HG02588 (cell line): ENCODE measurements around the gene C3AR1.

Source experiments
- ATAC-seq: cut with Tn5 transposase; IDR thresholded peaks from one replicate; pipeline ENCODE4 v1.9.1; 2021; ENCODE audit warnings: mild to moderate bottlenecking, moderate library complexity; ENCODE audit not compliant: unreplicated experiment

C3AR1 gene

DNA sequence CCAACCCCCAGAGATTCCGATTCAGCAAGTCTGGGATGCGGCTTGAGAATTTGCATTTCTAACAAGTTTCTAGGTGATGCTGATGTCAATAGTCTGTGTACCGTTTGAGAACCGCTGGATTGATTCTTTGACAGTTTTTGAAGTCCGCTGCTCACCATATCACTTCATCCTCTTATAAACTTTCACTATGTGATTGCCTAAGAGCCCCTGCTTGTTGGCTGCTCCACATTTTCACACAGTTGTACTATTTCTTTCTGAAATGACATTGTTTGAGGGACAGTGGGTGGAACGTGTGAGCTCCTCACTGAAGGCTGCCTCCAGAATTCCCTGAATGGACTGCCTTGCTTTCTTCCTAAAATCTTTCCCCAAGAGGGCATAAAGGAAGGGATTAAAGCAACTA lies 7.7 kb downstream of the C3AR1 start:
- no peak for ATAC-seq

DNA sequence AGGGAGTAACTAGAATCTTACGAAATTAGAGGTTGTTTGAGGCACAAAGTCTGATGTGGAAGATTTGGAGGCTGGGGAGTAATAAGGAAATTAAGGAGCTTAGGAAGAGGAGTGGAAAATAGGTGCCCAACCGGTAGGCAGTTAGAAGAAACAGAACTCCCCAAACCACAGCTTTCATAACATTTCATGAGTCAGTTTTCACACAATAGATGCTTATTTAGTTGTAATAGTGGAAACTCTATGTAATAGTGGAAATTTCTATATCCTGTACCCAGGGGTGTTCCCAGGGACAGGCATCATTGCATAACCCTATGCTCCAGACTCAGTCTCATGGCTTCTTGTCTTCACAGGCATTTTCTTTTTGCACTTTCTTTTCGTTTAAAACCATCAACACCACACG lies 8.3 kb downstream of the C3AR1 start:
- ATAC-seq, result no peak

DNA sequence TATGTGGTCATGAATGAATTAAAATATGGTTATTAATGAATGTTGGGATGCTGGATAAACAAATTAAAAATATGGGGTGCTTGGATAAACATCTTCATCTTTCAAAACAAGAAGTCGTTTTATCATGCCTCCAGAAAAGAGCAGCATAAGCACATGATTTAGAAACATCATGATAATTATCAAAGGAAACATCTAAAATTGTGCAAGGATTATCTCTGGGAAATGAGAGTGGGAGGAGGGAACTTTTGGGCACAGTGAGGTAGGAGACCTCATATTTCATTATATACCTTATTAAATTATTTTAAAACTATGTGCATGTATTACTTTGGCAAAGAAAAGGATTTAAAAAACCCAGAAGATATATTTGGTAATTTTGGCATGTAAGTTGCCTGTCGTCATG lies 8.9 kb downstream of the C3AR1 start:
- no peak for ATAC-seq

DNA sequence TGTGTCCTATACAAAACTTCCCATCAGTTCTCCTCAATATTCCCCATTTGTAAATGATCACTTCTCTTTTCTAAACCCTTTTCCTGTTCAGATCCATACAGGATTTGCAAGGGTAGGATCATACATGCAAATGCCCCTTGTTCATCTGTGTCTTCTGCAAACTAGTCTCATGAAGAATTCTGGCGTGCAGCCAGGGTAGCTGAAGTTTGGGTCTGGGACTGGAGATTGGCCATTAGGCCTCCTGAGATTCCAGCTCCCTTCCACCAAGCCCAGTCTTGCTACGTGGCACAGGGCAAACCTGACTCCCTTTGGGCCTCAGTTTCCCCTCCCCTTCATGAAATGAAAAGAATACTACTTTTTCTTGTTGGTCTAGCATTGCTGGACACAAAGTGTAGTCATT lies 11.3 kb downstream of the C3AR1 start:
- ATAC-seq, result no peak

DNA sequence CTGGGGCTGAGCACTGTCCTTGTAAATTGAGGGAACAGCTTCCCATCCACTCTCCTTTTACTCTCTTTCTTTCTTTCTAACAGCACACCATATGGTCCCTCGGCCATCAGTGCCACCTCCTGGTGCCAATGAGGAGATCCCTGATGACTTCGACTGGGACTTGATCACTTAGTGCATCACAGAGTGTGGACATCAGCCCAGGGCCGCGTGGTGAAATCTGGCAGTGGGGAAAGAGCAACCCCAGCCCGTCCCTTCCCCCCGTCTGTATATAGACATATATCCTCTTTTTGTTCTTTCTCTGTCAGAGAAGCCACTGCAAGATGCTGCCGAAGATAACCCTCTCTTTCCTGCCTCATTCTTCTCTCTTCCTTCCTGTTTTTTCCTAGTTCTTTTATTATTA lies 13.5 kb downstream of the C3AR1 start:
- no peak for ATAC-seq

DNA sequence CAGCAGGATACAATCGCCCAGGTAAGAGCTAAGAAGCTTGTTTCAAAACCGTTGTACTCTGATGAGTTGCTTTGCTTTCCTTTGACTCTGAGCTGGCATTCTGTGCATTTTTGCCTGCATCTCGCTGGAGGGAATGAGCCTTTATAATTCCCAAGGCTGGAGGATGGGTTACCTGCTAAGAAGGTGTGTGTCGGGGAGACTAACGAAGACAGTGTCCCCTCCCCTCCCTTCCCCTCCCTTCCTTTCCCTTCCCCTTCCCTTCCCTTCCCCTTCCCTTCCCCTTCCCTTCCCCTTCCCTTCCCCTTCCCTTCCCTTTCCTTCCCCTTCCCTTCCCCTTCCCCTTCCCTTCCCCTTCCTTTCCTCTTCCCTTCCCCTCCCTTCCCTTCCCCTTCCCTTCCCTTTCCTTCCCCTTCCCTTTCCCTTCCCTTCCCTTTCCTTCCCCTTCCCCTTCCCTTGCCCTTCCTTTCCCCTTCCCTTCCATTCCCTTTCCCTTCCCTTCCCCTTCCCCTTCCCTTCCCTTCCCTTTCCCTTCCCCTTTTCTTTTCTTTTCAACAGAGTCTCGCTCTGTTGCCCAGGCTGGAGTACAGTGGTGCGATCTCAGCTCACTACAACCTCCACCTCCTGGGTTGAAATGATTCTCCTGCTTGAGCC lies 15.4 kb downstream of the C3AR1 start:
- no peak for ATAC-seq

DNA sequence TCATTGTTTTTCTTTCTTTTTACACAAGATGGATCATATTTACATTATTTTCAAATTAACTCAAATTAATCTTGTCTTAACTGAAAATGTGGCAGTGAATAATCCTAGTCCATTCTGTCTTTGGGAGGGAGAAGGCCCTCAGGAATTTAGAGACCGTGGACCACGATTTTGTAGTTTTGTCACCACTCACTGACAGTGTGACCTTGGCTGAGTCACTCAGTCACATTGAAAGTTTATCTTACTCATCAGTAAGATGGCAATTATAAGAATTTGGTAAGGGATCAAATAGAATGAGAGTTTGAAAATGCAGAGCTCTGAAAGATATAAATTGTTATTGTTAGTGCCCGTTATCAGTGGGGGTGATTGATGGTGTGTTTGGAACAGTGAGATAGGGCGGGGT lies 17.3 kb downstream of the C3AR1 start:
- ATAC-seq, result no peak

DNA sequence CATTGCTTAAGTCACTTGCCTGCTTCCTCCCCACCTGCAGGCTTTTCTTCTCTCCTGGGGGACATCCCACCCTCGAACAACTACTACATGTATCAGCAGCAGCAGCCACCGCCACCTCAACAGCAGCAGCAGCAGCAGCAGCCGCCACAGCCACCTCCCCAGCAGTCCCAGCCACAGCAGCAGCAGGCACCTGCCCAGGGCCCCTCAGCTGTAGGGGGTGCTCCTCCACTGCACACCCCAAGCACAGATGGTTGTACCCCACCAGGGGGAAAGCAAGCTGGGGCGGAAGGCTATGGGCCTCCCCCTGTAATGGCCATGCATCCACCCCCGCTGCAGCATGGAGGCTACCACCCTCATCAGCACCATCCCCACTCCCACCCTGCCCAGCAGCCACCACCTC lies 18.3 kb downstream of the C3AR1 start:
- ATAC-seq, result no peak

DNA sequence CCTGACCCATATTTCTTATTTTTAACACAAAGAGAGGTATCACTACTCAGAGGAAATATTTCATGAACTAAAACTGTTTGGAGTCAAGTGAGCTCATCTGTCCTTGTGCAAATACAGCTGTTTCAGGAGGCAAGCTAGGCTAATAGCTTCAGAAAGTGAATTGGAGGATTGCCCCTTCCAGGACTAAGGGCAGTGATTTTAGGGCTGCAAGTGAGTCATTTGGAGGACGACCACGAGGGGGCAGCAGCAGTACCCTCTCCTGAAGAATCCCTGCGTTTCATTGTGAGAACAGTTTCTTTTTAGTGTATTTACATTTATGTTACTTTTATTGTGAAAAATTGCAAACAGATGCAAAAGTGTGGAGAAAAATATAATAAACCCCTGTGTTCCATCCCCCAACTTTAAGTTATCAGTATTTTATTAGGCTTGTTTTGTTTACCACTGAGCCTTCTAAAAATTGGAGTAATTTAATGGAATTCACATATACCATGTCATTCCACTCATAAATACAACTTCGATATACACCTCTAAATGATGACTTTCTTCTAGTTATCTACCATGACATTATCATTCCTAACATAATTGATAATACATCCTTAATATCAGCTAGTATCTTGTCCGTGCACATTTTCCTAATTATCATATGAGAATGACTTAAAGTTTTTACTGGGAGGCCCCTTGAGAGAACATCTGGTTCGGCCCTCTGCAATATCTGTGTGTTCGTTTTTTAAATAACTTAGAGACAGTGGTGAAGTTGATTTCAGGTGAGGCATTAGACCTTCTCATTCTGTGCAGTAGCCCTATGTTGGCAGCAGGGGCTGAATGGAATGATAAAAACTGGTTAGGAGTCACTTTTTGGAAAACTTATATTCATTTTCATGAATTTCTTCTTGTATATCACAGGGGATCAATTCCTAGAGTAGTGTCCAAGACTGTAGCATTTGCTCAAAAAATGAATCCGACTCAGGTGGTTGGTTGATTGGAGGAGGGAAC lies 19.9 kb downstream of the C3AR1 start:
- no peak for ATAC-seq

DNA sequence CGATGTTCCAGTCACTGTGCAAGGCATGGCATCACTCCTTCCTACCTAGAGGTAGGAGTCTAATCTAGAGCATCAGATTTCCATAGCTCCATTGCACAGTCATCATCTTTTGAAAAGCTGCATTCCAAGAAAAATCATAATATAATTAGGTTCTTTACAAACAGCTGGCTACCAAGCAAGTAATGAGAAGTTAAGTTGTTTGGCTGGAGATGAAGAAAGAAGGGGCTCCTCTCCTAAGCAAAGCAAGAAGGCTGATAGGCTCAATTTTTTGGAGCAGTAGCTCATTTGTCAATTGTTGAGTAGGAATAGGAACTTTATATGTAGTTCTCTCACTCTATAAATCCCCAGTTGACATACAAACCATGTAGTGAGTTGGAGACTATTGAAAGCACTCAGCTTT lies 25.4 kb downstream of the C3AR1 start:
- ATAC-seq, result no peak

DNA sequence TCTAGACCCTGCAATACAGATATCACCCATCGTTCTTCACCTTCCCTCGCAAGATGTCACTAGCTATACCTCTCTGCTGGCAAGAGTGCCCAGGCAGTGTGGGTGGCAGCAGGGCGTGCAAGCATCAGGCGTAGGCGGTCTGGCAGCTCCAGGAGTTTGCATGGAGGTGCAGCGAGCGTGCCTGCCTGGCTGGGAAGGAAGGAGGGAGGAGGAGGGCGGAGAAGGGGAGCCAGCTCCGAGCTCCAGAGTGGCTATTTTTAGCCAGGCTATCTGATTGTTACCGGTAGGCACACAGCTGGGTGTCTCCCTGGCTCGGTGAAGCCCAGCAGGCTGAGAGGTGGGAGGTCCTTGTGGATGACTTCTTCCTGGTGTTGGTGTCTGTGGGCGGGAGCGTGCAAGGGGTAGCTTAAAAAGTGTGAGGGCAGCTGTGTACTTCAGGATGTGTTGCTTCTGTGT lies 27.5 kb downstream of the C3AR1 start:
- no peak for ATAC-seq

DNA sequence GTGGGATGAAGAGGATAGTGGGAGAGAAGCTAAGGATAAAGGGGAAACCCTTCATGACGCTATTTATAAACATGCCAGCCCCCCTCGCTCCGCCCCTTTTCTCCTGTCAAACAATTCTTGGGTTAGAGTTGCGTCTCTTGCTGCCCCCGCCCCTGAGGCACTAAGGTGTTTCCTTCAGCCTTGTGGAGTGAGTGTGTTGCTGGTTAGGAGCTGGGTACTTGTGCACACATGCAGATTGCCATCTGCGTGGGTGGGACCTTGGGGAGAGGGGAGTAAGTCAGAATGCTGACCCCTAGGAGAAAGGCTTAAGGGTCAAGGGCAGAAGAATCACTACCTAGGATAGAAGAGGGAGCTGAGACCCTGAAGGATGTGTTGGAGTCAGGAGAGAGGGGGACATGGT lies 28.2 kb downstream of the C3AR1 start:
- no peak for ATAC-seq

DNA sequence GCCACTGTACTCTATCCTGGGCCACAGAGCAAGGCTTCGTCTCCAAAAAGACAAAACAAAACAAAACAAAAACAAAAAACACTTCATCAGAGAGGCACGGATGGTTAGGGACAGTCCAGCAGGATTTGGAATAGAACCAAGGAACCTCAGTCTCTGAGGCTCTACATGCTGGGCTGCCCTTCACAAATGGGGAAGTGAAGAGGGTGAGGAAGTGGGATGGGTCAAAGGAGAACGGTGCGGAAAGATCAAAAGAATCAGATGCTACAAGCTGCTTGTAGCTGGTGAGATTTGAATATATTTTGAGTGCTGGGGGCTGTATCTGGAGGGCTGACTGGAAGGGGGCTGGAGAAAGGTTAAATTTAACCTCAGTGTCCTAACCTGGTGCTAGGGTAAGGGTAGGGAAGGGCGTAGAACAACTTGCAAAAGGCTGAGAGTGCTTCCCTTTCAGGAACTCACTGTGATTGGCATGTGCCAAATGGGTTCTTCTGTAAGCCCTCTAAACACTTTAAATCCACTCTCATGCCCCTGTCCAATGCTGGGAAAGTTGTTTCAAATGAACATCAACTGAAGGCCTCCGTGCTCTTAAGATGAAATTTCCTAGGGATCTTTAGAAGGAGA lies 29.0 kb downstream of the C3AR1 start:
- ATAC-seq, result no peak

DNA sequence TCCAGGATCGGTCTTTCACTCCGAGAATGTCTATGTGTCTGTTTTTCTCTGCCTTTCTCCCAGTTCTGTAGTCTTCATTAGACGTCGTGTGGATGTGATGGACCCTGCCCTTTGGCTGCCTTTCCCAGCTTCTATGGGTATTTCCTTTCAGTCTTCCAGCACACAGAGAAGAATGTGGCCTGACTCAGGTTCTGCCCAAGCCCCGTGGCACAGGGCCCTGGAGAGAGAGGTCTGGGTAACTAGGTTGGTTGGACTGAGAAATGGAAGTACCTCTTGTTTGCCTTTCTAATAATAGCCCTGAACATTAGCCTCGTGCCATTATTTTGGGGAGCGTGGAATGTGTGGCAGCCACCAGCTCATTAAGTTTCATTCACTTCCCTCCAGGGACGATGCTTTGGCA lies 29.8 kb downstream of the C3AR1 start:
- ATAC-seq, result no peak

DNA sequence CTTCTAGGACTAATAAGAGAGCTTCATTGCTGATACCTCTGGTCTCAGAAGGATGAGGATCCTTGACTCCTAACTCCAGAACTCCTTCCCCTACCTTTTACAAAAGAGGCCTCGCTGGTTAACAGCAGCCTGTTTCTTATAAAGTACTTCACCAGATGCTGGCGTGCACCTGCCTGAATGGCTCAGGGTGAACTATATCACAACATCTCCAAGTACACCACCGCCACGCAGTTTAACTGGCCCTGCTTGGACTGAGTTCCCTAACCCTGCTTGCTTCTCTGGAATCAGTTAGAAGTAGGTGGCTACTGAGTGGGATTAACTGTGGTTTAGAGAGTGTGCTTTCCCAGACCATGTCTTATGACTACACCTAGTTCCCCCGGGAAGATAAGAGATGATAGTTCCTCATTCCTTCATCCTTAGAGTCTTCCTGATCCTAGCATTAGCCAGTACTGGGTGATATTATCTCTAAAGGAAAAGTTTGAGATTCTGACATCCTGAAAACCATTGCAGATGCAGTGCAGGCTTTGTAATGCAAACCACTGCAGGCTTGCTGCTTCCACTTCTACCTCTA lies 30.6 kb downstream of the C3AR1 start:
- no peak for ATAC-seq

DNA sequence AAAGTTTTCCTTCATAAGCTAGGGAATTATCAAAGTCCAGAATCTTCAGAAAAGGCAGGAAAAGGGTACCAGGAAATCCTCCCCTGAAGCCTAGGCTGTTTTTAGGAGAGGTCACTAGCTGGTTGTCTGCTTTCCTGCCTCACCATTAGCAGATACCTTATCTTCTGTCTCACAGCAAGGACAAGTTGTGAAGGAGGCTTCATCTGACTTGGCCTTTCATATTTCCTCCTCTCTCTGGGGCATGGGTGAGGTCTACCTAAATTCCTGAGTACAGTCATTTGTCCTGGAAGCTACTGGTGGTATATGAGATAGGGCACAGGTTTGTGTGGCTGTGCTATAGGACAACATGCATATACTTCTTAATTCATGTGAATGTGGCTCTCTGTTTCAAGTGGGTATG lies 31.4 kb downstream of the C3AR1 start:
- ATAC-seq, result no peak

DNA sequence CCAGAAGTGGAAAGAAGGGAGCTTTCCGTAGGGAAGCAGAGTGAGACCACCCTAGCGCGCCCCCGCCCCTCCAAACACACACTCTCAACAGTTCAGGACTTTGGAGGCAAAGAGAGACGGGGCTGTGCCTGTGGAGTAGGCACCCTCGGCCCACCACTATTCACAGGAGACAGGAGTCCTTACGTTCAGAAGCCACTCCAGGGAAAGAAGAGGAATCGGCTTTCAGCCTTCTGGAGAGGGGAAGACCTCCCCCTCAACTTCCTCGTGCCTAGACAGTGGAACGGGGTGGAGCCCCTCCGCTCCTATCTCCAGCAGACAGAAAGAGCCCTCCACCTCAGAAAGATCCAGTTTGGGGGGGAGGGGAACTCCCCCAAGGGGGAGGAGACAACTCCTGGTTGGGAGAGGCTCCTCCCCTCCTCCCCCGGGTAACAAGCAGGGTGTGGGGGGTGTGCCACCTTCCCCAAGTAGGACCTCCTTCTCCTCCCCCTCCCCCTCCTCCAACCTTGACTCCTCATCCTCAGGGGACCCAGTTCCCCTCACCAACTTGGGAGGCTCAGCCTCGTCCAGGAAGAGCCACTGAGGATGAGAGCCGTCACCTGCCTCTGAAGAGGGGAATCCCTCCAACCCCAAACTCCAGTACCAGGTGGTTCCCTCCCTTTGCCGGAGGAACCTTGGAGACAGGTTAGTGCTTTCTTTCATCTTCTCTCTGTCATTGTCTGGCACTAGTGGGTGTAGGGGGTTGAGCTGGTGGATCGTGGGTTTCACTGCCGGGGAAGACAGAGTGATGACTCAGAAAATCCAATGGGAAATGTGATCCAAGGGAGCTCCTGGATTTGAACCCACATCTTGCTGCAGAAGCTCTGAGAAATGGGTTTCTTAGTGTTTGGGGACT lies 32.8 kb downstream of the C3AR1 start:
- peak; percentile 25 for ATAC-seq

DNA sequence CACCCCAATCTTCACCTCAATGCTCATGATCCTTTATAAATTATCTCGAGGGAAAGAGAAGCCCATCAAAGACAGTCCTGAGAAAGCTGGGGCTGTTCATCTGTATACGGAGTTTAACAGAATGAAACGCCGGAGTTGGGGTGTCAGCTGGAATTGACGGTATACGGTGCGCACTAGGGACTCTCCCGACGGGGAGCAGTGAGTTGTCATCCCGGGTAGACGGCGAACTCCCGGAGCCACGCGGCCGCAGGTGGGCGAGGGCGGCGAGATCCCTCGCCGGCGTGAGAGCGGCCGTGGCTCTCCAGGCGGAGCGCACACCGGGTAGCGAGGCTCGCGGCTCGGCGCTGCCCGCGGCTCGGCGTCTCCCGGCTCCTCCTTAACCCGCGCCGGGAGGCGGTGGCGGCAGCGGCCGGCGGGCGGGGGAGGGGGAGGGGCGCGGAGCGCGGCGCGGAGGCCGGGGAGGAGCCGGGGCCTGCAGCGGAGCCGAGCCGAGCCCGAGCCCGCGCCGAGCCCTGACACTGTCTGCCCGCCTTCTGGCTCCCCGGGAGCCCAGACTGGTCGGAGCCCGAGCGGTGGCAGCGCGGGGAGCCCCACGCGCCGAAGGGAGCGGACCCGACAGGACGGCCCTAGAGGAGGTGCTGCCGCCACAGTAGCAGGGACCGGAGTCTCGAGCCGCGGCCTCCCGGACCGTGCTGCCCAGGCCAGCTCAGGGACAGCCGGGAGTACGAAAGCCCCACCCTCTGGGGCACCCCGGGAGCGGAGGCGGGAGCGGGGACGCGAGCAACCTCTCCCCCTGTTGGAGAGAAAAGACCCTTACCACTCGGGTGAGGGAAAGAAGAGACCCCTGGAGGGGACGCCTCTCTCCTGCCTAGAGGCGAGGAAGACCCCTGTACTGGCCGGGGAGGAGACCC lies 33.7 kb downstream of the C3AR1 start, which contains the start of gene FOXJ2:
TSS of gene FOXJ2 (plus strand) at position 475 of the 911 bp plus-strand sequence. CDS start 7,117 bp downstream, outside the sequence.
- ATAC-seq, result peak; percentile 73

DNA sequence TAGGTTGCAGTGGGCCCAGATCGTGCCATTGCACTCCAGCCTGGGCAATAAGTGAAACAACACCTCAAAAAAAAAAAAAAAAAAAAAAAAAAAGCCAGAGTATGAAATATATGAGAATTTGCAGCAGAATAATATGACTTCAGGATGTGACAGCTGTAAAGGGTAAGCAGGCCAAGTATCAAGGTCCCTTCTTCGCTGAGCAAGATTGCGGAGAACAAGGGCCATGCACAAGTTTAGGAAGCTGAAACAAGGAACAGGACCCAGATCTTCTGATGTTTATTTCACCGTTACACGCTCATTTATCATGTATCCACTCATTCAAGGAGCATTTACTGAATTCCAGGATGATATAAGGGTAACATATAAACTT lies 34.3 kb downstream of the C3AR1 start:
- no peak for ATAC-seq
